HFF-Myc (cell line): ENCODE results near the gene TBKBP1.
"Not testable (repeated sequence)": the region's sequence is repeated elsewhere in the genome, so short reads cannot be mapped to it uniquely, and the experiment has no call there.

Experiments used
- DNase-seq: peaks from one replicate; pipeline ENCODE4 v3.0.0-alpha.2; 2011; ENCODE audit warnings: low read depth; ENCODE audit errors: extremely low read depth
- H3K4me3 ChIP-seq: replicated peaks from 2 replicates; pipeline ENCODE4 v1.5.1; 2011; ENCODE audit warnings: low read depth, mild to moderate bottlenecking, control low read depth, low read length
- CTCF ChIP-seq: IDR thresholded peaks from 2 replicates; pipeline ENCODE4 v1.5.1; 2012; ENCODE audit warnings: mild to moderate bottlenecking, low read depth, low read length, control low read depth; ENCODE audit errors: missing control alignments

The TBKBP1 gene

DNA sequence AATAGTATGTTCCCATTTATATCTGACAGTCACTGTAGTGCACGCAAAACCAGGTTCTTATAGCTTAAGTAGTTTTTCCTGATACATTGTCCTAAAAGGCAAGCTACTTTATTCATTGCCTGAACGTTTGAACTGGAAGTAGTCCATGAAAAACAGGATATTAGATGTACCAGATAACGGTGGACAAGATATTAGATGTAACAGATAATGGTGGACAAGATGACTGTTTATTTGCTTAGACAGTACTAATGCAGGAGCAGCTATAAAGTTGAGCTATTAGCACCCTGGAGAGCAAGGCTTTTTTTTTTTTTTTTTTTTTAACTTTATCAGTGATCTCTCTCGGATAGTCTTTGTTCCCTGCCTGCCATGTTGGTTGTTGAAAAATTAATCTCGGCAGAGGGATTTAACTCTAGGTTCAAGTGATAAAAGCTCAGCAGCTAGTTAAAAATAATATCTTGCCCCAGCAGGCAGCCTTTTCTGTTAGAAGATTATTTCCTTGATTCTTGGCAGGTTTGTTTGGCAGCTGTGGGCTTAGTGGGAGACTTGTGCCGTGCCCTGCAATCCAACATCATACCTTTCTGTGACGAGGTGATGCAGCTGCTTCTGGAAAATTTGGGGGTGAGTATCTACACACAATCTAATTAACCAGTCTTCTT, 17.3 kb upstream of the TBKBP1 start:
- no peak for TF ChIP-seq CTCF
- no peak overlapping the region for H3K4me3 ChIP-seq
- no peak for DNase-seq

- TF ChIP-seq CTCF = no peak
- no peak for DNase-seq
These were observed 15.8 kb upstream of the TBKBP1 start for GRCh38 chr17:47678196-47678595.

DNA sequence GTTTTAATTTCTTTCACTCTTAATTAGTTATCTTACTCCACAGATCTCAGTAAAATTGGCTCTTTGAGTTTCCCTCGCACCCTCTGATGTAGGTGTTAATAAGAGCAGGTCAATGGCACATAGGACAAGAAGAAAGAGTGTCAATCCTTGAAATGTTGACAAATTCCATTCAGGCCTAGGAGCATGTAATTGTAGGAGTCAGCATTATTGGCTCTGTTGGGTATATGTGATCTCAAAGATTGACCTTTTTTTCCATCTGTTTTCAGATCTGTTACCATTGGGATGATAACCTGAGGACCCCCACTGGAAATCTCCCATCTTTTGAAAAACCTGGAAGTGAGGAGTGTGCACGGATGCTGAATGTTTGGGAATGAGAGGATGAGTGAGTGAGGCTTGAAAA, 11.8 kb upstream of the TBKBP1 start:
- TF ChIP-seq CTCF = no peak
- H3K4me3 ChIP-seq = no peak overlapping the region
- DNase-seq = no peak

More at GRCh38 chr17:47678196-47678595, 15.8 kb upstream of the TBKBP1 start:
- H3K4me3 ChIP-seq = no peak overlapping the region

DNA sequence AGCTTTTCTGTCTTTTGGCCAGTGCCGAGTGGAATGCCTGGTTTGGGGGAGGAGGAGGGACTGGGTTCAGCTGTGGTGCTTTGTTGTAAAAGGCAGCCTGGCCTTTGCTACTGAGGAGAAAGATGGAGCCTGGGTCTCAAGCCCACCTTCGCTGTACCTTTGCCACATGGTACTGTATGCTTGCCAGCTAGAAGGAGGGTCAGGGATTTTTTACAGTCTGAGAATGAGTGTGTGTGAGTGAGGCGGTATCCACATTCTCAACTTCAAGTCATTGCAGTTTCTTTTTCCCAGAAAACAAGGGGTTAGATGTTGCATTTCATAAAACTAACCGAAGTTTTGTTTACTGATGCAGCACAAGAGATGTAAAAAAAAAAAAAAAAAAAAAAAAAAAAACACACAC, 11.2 kb upstream of the TBKBP1 start:
- not testable (repeated sequence) for H3K4me3 ChIP-seq, DNase-seq

- H3K4me3 ChIP-seq = no peak overlapping the region
- DNase-seq = no peak
- no peak for TF ChIP-seq CTCF
These were observed 9.9 kb upstream of the TBKBP1 start for GRCh38 chr17:47684025-47684424.

DNA sequence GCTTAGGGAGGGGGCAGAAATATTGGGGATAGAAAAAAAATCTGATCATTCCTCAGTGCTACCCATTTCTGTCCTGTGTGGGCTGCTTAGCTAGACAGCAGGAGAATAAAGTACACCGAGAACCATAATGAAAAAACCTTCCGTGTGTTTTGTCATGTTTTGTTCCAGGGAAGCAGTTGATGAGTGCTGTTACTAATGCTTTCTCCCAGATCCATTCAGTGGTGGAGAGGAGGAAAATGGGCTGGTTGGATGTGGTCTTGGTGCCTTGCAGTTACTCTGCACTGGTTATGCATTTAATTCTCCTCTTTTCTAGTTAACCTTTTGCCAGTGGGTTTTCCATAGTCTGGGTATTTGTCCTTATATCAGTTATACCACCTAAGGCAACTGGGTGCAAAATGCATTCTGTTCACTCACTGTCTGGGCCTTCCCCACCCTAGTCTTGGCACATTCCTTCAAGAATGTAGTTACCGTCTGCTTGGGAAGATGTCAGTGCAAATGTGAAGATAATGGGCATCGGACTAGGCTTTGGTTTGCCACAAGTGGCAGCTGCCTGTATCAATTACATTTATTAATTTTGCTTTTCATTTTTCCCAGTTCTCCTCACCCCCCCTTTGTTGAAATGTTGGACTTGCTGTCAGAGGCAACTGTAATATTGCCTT, 9.3 kb upstream of the TBKBP1 start:
- TF ChIP-seq CTCF = no peak
- H3K4me3 ChIP-seq = no peak overlapping the region
- DNase-seq = no peak

DNA sequence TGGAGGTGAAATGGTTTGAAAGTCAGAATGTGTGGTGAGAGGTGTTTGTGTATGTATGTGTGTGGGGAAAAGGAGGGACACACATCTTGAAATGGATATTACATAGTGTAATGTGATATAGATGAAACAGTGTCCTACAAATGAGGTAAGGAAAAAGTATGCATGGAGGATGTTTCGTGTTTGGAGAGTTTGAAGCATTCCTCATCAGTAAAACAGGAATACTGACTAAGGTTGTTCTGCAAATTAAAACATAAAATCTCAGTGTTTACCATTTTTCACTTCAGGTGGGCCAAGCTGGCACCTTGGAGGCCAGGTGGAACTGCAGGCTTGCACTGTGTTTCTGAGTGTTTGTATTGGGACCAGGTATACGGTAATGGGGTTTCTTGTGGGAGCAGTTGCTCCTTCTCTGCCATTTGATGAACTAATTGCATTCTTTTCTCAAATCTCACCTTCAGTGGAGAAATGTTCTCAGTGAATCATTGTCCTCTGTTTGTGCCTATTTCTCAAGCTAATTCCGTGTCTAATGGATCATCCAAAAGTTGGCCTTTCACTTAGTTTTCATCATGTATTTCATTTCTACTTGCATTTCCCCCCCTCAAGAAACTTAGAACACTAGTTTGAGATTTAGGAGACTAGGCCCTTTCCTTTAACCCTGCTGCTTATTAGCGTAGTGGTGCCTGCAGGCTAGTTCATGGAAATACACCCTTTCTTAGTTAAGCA, 8.2 kb upstream of the TBKBP1 start:
- TF ChIP-seq CTCF = no peak
- no peak for DNase-seq
- no peak overlapping the region for H3K4me3 ChIP-seq
